ENCODE data around the gene RPIA. TPM values are rescaled to one million over a fixed set of nuclear protein-coding genes. Genes with fewer than 3 reads are reported as not detected.
A peak's percentile ranks its signal among the peaks of the same experiment; 100 is the strongest.

RPIA gene
- total and polyA plus RNA-seq, 9 of the 15 experiments (the other 6 are each of a cell fraction or from before 2014, with no cell fraction given) = 7.8 to 41.2 (median 25.8) TPM

GRCh38 chr2:88735853-88736252 is 44.4 kb downstream of the RPIA start (continued):
- TF ChIP-seq RCOR1 (IDR thresholded peaks at IDR 0.05; ENCODE audit: borderline replicate concordance in 1 of 2, low read depth in 2 of 2, low read length in 2 of 2) (peak in 1 of 2 experiments; percentile 25; a peak in 1 of 4 replicates), MAFK (IDR thresholded peaks at IDR 0.05; ENCODE audit: low read length) (peak; percentile 78; the same call in 1 of the 2 replicates), ZHX1 (conservative IDR thresholded peaks at IDR 0.05; ENCODE audit: low read length) (no peak), MAFF (IDR thresholded peaks at IDR 0.05; ENCODE audit: low read length) (peak; percentile 57), CCAR2 (IDR thresholded peaks at IDR 0.05; ENCODE audit: low read depth, low read length) (no peak), WHSC1 (IDR thresholded peaks at IDR 0.05; ENCODE audit: low read length) (no peak), HDAC1 (IDR thresholded peaks at IDR 0.05) (peak in 1 of 2 experiments; percentile 36; a peak in 1 of 4 replicates), SIN3A (IDR thresholded peaks at IDR 0.05; ENCODE audit: borderline replicate concordance in 2 of 2, control insufficient read depth in 1 of 2, low read depth in 2 of 2, low read length in 2 of 2) (peak in 1 of 2 experiments; percentile 67; a peak in 1 of 4 replicates), ZBTB43 (CRISPR knock-in tag; IDR thresholded peaks at IDR 0.05) (no peak), HES1 (IDR thresholded peaks at IDR 0.05; ENCODE audit: low read depth) (no peak), KLF6 (CRISPR knock-in tag; IDR thresholded peaks at IDR 0.05; ENCODE audit: borderline replicate concordance) (no peak), ARNT (IDR thresholded peaks at IDR 0.05) (no peak), TCF7L2 (IDR thresholded peaks at IDR 0.05; ENCODE audit: low read depth, low read length) (no peak), PREB (CRISPR knock-in tag; IDR thresholded peaks at IDR 0.05) (no peak), ZNF830 (CRISPR knock-in tag; IDR thresholded peaks at IDR 0.05) (no peak), NCOR1 (IDR thresholded peaks at IDR 0.05) (no peak), PRDM10 (IDR thresholded peaks at IDR 0.05; ENCODE audit: partially characterized antibody) (no peak), PKNOX1 (IDR thresholded peaks at IDR 0.05) (peak; percentile 82), ZNF316 (IDR thresholded peaks at IDR 0.05) (peak; percentile 84)
